Suprapubic skin (tissue), 4 donors: ENCODE measurements around the gene CCSAP.

Experiments used
- EP300 ChIP-seq: sonication (generic); formaldehyde crosslinking; IDR thresholded peaks from one replicate; pipeline ENCODE4 v1.6.1; 2017; ENCODE audit warnings: antibody characterized with exemption
- POLR2A ChIP-seq, 2 donors: fragments of 450-650 bp; IDR thresholded peaks; one replicate each; pipeline ENCODE4 v1.6.1; 2017; ENCODE audit warnings: antibody characterized with exemption in 2 of 2, mild to moderate bottlenecking in 2 of 2, moderate library complexity in 2 of 2
- POLR2AphosphoS5 ChIP-seq, 3 donors: sonication (generic); formaldehyde crosslinking; IDR thresholded peaks; one replicate each; pipeline ENCODE4 v1.6.1; 2017; ENCODE audit warnings: antibody characterized with exemption in 3 of 3
- TF ChIP-seq, protein P1 (sequence below), 2 donors: fragments of 200-600 bp in 1 of 2; fragments of 450-650 bp in 1 of 2; sonication (generic) in 1 of 2; IDR thresholded peaks; one replicate each; pipeline ENCODE4 v1.5.1; 2016 to 2019; ENCODE audit warnings: antibody characterized with exemption in 2 of 2, mild to moderate bottlenecking in 1 of 2, moderate library complexity in 1 of 2

GRCh38 chr1:229383961-229384360 lies 41.1 kb upstream of the CCSAP start:
- TF ChIP-seq, protein P1, sequence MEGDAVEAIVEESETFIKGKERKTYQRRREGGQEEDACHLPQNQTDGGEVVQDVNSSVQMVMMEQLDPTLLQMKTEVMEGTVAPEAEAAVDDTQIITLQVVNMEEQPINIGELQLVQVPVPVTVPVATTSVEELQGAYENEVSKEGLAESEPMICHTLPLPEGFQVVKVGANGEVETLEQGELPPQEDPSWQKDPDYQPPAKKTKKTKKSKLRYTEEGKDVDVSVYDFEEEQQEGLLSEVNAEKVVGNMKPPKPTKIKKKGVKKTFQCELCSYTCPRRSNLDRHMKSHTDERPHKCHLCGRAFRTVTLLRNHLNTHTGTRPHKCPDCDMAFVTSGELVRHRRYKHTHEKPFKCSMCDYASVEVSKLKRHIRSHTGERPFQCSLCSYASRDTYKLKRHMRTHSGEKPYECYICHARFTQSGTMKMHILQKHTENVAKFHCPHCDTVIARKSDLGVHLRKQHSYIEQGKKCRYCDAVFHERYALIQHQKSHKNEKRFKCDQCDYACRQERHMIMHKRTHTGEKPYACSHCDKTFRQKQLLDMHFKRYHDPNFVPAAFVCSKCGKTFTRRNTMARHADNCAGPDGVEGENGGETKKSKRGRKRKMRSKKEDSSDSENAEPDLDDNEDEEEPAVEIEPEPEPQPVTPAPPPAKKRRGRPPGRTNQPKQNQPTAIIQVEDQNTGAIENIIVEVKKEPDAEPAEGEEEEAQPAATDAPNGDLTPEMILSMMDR (IDR thresholded peaks at IDR 0.05): no peak
- TF ChIP-seq POLR2A (IDR thresholded peaks at IDR 0.05) (no peak), EP300 (no peak), POLR2AphosphoS5 (IDR thresholded peaks at IDR 0.05) (no peak)
